Type B pancreatic cell (in vitro differentiated cells): ENCODE data around the gene RFTN1. TPM values are rescaled to one million over a fixed set of nuclear protein-coding genes. Genes with fewer than 3 reads are reported as not detected.

ENCODE experiments used
- DNase-seq: peaks from one replicate; pipeline ENCODE4 v3.0.0; 2021; ENCODE audit warnings: mixed read lengths; ENCODE audit not compliant: unreplicated experiment; ENCODE audit errors: extremely low spot score
- H3K27ac Mint-ChIP-seq: 2 replicates; pipeline ENCODE4 v1.8.0; 2021; ENCODE audit warnings: mild to moderate bottlenecking, mixed read lengths
- H3K27me3 Mint-ChIP-seq: 2 replicates; pipeline ENCODE4 v1.8.0; 2021; ENCODE audit warnings: mixed read lengths
- H3K36me3 Mint-ChIP-seq: 2 replicates; pipeline ENCODE4 v1.8.0; 2021; ENCODE audit warnings: mixed read lengths
- H3K4me1 Mint-ChIP-seq: one replicate; pipeline ENCODE4 v1.8.0; 2021; ENCODE audit warnings: mixed read lengths; ENCODE audit not compliant: unreplicated experiment
- H3K4me3 Mint-ChIP-seq: 2 replicates; pipeline ENCODE4 v1.8.0; 2021; ENCODE audit warnings: mild to moderate bottlenecking, mixed read lengths
- H3K9me3 Mint-ChIP-seq: 2 replicates; pipeline ENCODE4 v1.8.0; 2021; ENCODE audit warnings: mixed read lengths
- CTCF ChIP-seq: fragments of 200-600 bp; sonication (generic); conservative IDR thresholded peaks from 2 replicates; pipeline ENCODE4 v1.5.0; 2021; ENCODE audit warnings: antibody characterized with exemption, mild to moderate bottlenecking
- total RNA-seq: library from RNA; stranded (reverse); gene quantifications from 2 replicates; pipeline ENCODE4 v1.2.1, GENCODE V29; 2021; ENCODE audit warnings: low replicate concordance

The RFTN1 gene
- total RNA-seq, 1 donor from 2014 or later, result 18.3 TPM

- H3K27ac Mint-ChIP-seq, result peak overlapping the region; percentile 34
- H3K36me3 Mint-ChIP-seq, result peaks cover 3% of the 10 kb centered on the region
- peaks cover 59% of the 10 kb centered on the region for H3K27me3 Mint-ChIP-seq
- DNase-seq, result no peak
- no peaks in the 10 kb centered on the region for H3K9me3 Mint-ChIP-seq
- peak overlapping the region; percentile 90 for H3K4me3 Mint-ChIP-seq
- peaks cover 55% of the 10 kb centered on the region for H3K4me1 Mint-ChIP-seq
- no peak for TF ChIP-seq CTCF
These were observed 911 bp downstream of the RFTN1 start for GRCh38 chr3:16512435-16513140.

- Mint-ChIP-seq H3K4me3 (peak overlapping the region; percentile 90), H3K27me3 (peaks cover 61% of the 10 kb centered on the region), H3K9me3 (no peaks in the 10 kb centered on the region), H3K4me1 (peaks cover 48% of the 10 kb centered on the region), H3K27ac (peak overlapping the region; percentile 19), H3K36me3 (peaks cover 5% of the 10 kb centered on the region)
- TF ChIP-seq CTCF, result no peak
- DNase-seq, result no peak
These were observed 1.6 kb downstream of the RFTN1 start for GRCh38 chr3:16511681-16512434.

- H3K36me3 Mint-ChIP-seq, result peaks cover 5% of the 10 kb centered on the region
- DNase-seq, result no peak
- no peak overlapping the region for H3K27ac Mint-ChIP-seq
- peak overlapping the region; percentile 32 for H3K4me3 Mint-ChIP-seq
- TF ChIP-seq CTCF, result no peak
- H3K27me3 Mint-ChIP-seq, result peaks cover 58% of the 10 kb centered on the region
- no peaks in the 10 kb centered on the region for H3K9me3 Mint-ChIP-seq
- H3K4me1 Mint-ChIP-seq, result peaks cover 37% of the 10 kb centered on the region
These were observed 2.7 kb downstream of the RFTN1 start for GRCh38 chr3:16510620-16511319.

GRCh38 chr3:16509721-16510619, 3.5 kb downstream of the RFTN1 start:
- H3K27ac Mint-ChIP-seq, result no peak overlapping the region
- H3K36me3 Mint-ChIP-seq, result peaks cover 5% of the 10 kb centered on the region
- TF ChIP-seq CTCF, result no peak
- peaks cover 29% of the 10 kb centered on the region for H3K4me1 Mint-ChIP-seq
- H3K9me3 Mint-ChIP-seq, result no peaks in the 10 kb centered on the region
- H3K4me3 Mint-ChIP-seq, result peak overlapping the region; percentile 17
- DNase-seq, result no peak
- H3K27me3 Mint-ChIP-seq, result peaks cover 56% of the 10 kb centered on the region

GRCh38 chr3:16508591-16508995, 4.9 kb downstream of the RFTN1 start:
- H3K4me3 Mint-ChIP-seq, result no peak overlapping the region
- no peak overlapping the region for H3K27ac Mint-ChIP-seq
- H3K4me1 Mint-ChIP-seq, result peaks cover 20% of the 10 kb centered on the region
- peaks cover 54% of the 10 kb centered on the region for H3K27me3 Mint-ChIP-seq
- no peak for TF ChIP-seq CTCF
- no peaks in the 10 kb centered on the region for H3K9me3 Mint-ChIP-seq
- DNase-seq, result no peak
- H3K36me3 Mint-ChIP-seq, result peaks cover 5% of the 10 kb centered on the region
